AG04450 (cell line): ENCODE results near the gene KRTAP5-3. TPM values are rescaled to one million over a fixed set of nuclear protein-coding genes. Genes with fewer than 3 reads are reported as not detected.
"Not testable (repeated sequence)": the region's sequence is repeated elsewhere in the genome, so short reads cannot be mapped to it uniquely, and the experiment has no call there.

ENCODE experiments used
- CTCF ChIA-PET: fragments of 300-600, 350-600 bp; formaldehyde crosslinking; extraction: SDS; loops from one replicate; lab custom pipeline; 2022; ENCODE audit warnings: antibody characterized with exemption, inconsistent platforms; lab: Charles Lee
- POLR2A ChIA-PET: fragments of 350-600 bp; formaldehyde crosslinking; extraction: SDS; loops from one replicate; lab custom pipeline; 2021; ENCODE audit warnings: antibody characterized with exemption, inconsistent platforms; lab: Yijun Ruan, JAX
- DNase-seq: peaks from one replicate; pipeline ENCODE4 v3.0.0-alpha.2; 2011; ENCODE audit warnings: low read depth, low spot score
- H3K27ac ChIP-seq: one replicate; pipeline ENCODE4 v1.5.1; 2012; ENCODE audit warnings: low read depth, low read length, control low read depth
- H3K27me3 ChIP-seq: one replicate; pipeline ENCODE4 v1.6.0; 2012; ENCODE audit warnings: low read length; ENCODE audit not compliant: control insufficient read depth, insufficient read depth
- H3K4me3 ChIP-seq: 2 replicates; pipeline ENCODE4 v1.5.1; 2011; ENCODE audit warnings: mild to moderate bottlenecking, low read depth, low read length, control low read depth
- H3K9me3 ChIP-seq: 2 replicates; pipeline ENCODE4 v1.5.1; 2012; ENCODE audit warnings: low read length; ENCODE audit not compliant: control insufficient read depth, insufficient read depth
- polyA plus RNA-seq: library from polyadenylated mRNA; depleted of rRNA; stranded (reverse); fragments of >200 nt; gene quantifications from 2 replicates; pipeline ENCODE4 v1.2.3, GENCODE V29; 2011
- TF ChIP-seq, protein P1 (sequence below): IDR thresholded peaks from 2 replicates; pipeline ENCODE4 v1.5.1; 2011; ENCODE audit warnings: low read depth, low read length, control low read depth, inconsistent platforms

The KRTAP5-3 gene
- polyA plus RNA-seq, 1 experiment: not detected

DNA sequence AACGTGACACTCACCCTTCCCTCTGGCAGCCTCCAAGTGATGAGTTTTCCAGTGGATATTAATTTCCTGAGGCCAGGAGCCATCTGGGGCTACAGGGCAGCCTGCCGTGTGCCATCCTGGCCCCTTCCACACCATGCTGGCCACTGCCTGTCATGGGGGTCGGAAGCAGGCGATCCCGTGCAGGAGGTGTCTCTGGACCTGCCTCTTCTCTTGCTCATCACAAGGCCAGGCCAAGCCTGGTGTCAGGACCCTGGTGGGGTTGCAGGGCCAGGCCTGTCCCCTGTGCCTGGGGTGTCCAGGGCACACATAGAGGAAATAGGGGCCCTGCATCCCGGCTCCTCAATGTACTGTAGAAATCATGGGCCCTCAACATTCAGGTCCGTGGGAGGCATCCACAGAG is 3.6 kb downstream of the KRTAP5-3 start:
- peaks cover 29% of the 10 kb centered on the region for H3K27me3 ChIP-seq
- POLR2A ChIA-PET: no interaction called here
- CTCF ChIA-PET: interaction anchor here (1.3 to 1.8 kb wide), 2 partner anchors 9 to 48 kb away, joined by 5 to 11 read pairs; no protein-coding TSS in a partner anchor

DNA sequence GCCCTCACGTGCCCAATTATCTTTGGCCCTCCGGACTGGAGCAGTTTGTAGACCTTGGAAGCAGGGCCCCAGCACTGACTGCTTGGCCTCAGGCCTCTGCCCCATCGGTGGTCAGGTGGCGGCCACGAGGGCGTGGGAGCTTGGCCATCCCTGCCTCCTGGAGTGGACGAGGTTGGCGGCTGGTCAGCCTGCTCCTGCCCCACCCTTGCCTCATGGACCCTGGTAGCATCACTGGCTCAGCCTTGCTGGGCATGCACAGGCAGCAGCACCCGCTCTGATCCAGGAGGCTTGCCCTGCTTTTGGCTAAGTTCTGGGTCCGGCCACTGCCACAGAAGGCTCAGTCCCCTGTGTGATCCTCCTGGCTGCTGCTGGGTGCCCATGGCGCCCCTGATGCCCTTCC is 4.1 kb downstream of the KRTAP5-3 start:
- ChIA-PET POLR2A (no interaction called here), CTCF (no interaction called here)
- Histone ChIP-seq H3K4me3 (no peak overlapping the region), H3K9me3 (no peaks in the 10 kb centered on the region; the same call in 1 of the 2 replicates), H3K27me3 (peaks cover 34% of the 10 kb centered on the region), H3K27ac (no peak overlapping the region)
- no peak for DNase-seq
- TF ChIP-seq, protein P1, sequence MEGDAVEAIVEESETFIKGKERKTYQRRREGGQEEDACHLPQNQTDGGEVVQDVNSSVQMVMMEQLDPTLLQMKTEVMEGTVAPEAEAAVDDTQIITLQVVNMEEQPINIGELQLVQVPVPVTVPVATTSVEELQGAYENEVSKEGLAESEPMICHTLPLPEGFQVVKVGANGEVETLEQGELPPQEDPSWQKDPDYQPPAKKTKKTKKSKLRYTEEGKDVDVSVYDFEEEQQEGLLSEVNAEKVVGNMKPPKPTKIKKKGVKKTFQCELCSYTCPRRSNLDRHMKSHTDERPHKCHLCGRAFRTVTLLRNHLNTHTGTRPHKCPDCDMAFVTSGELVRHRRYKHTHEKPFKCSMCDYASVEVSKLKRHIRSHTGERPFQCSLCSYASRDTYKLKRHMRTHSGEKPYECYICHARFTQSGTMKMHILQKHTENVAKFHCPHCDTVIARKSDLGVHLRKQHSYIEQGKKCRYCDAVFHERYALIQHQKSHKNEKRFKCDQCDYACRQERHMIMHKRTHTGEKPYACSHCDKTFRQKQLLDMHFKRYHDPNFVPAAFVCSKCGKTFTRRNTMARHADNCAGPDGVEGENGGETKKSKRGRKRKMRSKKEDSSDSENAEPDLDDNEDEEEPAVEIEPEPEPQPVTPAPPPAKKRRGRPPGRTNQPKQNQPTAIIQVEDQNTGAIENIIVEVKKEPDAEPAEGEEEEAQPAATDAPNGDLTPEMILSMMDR: no peak

More for the DNA sequence above, 3.6 kb downstream of the KRTAP5-3 start:
- DNase-seq: no peak
- no peaks in the 10 kb centered on the region; the same call in 1 of the 2 replicates for H3K9me3 ChIP-seq
- TF ChIP-seq, protein P1: no peak
- no peak overlapping the region for H3K27ac ChIP-seq
- no peak overlapping the region for H3K4me3 ChIP-seq

- TF ChIP-seq, protein P1: no peak
- no peak overlapping the region for H3K4me3 ChIP-seq
- ChIA-PET POLR2A (no interaction called here), CTCF (no interaction called here)
- DNase-seq: no peak
- no peak overlapping the region for H3K27ac ChIP-seq
- peaks cover 34% of the 10 kb centered on the region for H3K27me3 ChIP-seq
- H3K9me3 ChIP-seq: no peaks in the 10 kb centered on the region; the same call in 1 of the 2 replicates
These were observed 4.6 kb downstream of the KRTAP5-3 start for GRCh38 chr11:1603629-1604028.

DNA sequence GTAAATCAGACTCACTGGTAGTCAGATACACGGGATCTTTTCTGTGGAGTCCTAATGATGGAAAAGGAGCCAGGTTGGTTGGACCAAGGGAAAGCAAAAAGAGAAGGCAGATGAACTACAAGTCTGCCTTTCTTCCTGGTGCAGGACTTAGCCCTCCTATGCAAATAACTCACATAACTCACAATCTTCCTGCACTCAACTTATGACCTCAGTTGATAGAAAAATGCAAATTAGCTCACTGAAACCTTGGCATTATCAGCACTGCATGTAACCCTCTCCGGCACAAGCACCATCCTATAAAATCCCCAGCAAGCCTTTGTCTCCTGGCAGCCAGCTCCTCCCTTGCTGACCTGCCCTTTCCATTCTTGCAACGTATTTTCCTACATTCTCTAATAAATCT is 6.6 kb downstream of the KRTAP5-3 start:
- DNase-seq, H3K27ac ChIP-seq, CTCF ChIA-PET, H3K4me3 ChIP-seq, H3K9me3 ChIP-seq, POLR2A ChIA-PET: not testable (repeated sequence)
- peaks cover 35% of the 10 kb centered on the region for H3K27me3 ChIP-seq

- CTCF ChIA-PET: no interaction called here
- POLR2A ChIA-PET: no interaction called here
- no peak for DNase-seq
- TF ChIP-seq, protein P1: no peak
- no peak overlapping the region for H3K4me3 ChIP-seq
- H3K27me3 ChIP-seq: peaks cover 36% of the 10 kb centered on the region
- no peak overlapping the region for H3K27ac ChIP-seq
- no peaks in the 10 kb centered on the region; the same call in 1 of the 2 replicates for H3K9me3 ChIP-seq
These were observed 7.6 kb downstream of the KRTAP5-3 start for GRCh38 chr11:1600626-1601025.
